Progenitor cell of endocrine pancreas (in vitro differentiated cells): ENCODE results near the gene ADGRL3. TPM values are rescaled to one million over a fixed set of nuclear protein-coding genes. Genes with fewer than 3 reads are reported as not detected.

Source experiments
- DNase-seq: peaks from one replicate; pipeline ENCODE4 v3.0.0; 2021; ENCODE audit warnings: low spot score; ENCODE audit not compliant: unreplicated experiment
- H3K27ac Mint-ChIP-seq: 2 replicates; pipeline ENCODE4 v1.8.0; 2021; ENCODE audit warnings: mild to moderate bottlenecking, moderate library complexity, mixed read lengths
- H3K27me3 Mint-ChIP-seq: 2 replicates; pipeline ENCODE4 v1.8.0; 2021; ENCODE audit warnings: mixed read lengths
- H3K36me3 Mint-ChIP-seq: 2 replicates; pipeline ENCODE4 v1.8.0; 2022; ENCODE audit warnings: mixed read lengths; ENCODE audit not compliant: insufficient read depth
- H3K4me1 Mint-ChIP-seq: 2 replicates; pipeline ENCODE4 v1.8.0; 2021; ENCODE audit warnings: low read depth, mixed read lengths
- H3K4me3 Mint-ChIP-seq: 2 replicates; pipeline ENCODE4 v1.8.0; 2021; ENCODE audit warnings: low read depth, mild to moderate bottlenecking, moderate library complexity, mixed read lengths
- H3K9me3 Mint-ChIP-seq: 2 replicates; pipeline ENCODE4 v1.8.0; 2021; ENCODE audit warnings: low read depth, mixed read lengths
- CTCF ChIP-seq: fragments of 200-600 bp; sonication (generic); IDR thresholded peaks from one replicate; pipeline ENCODE4 v1.5.0; 2021; ENCODE audit warnings: antibody characterized with exemption, mild to moderate bottlenecking; ENCODE audit not compliant: unreplicated experiment
- total RNA-seq: library from RNA; stranded (reverse); gene quantifications from 2 replicates; pipeline ENCODE4 v1.2.1, GENCODE V29; 2021

ADGRL3 gene
- total RNA-seq, 1 donor from 2014 or later: 5.6 TPM

GRCh38 chr4:61277785-61278760, 77.9 kb downstream of the ADGRL3 start:
- H3K27ac Mint-ChIP-seq: no peak overlapping the region
- no peaks in the 10 kb centered on the region for H3K9me3 Mint-ChIP-seq
- H3K36me3 Mint-ChIP-seq: no peaks in the 10 kb centered on the region
- TF ChIP-seq CTCF: no peak
- H3K4me3 Mint-ChIP-seq: no peak overlapping the region
- no peak for DNase-seq
- H3K27me3 Mint-ChIP-seq: no peaks in the 10 kb centered on the region
- H3K4me1 Mint-ChIP-seq: no peaks in the 10 kb centered on the region

- TF ChIP-seq CTCF: no peak
- no peak overlapping the region for H3K4me3 Mint-ChIP-seq
- H3K4me1 Mint-ChIP-seq: peaks cover 11% of the 10 kb centered on the region
- DNase-seq: no peak
- H3K27ac Mint-ChIP-seq: no peak overlapping the region
- H3K27me3 Mint-ChIP-seq: no peaks in the 10 kb centered on the region
- H3K9me3 Mint-ChIP-seq: no peaks in the 10 kb centered on the region
- no peaks in the 10 kb centered on the region for H3K36me3 Mint-ChIP-seq
These were observed 92.2 kb downstream of the ADGRL3 start for GRCh38 chr4:61292322-61292721.

GRCh38 chr4:61293707-61294400, 93.7 kb downstream of the ADGRL3 start:
- H3K27ac Mint-ChIP-seq: no peak overlapping the region
- H3K4me3 Mint-ChIP-seq: no peak overlapping the region
- TF ChIP-seq CTCF: no peak
- H3K4me1 Mint-ChIP-seq: peaks cover 13% of the 10 kb centered on the region
- DNase-seq: no peak
- H3K36me3 Mint-ChIP-seq: no peaks in the 10 kb centered on the region
- no peaks in the 10 kb centered on the region for H3K27me3 Mint-ChIP-seq
- H3K9me3 Mint-ChIP-seq: no peaks in the 10 kb centered on the region

GRCh38 chr4:61294936-61295335, 94.8 kb downstream of the ADGRL3 start:
- H3K4me3 Mint-ChIP-seq: no peak overlapping the region
- no peaks in the 10 kb centered on the region for H3K36me3 Mint-ChIP-seq
- no peaks in the 10 kb centered on the region for H3K9me3 Mint-ChIP-seq
- no peak for DNase-seq
- TF ChIP-seq CTCF: no peak
- no peak overlapping the region for H3K27ac Mint-ChIP-seq
- no peaks in the 10 kb centered on the region for H3K27me3 Mint-ChIP-seq
- peaks cover 15% of the 10 kb centered on the region for H3K4me1 Mint-ChIP-seq

GRCh38 chr4:61296144-61296543, 96.0 kb downstream of the ADGRL3 start:
- H3K36me3 Mint-ChIP-seq: no peaks in the 10 kb centered on the region
- no peak overlapping the region for H3K4me3 Mint-ChIP-seq
- no peak overlapping the region for H3K27ac Mint-ChIP-seq
- H3K9me3 Mint-ChIP-seq: no peaks in the 10 kb centered on the region
- no peak for DNase-seq
- no peaks in the 10 kb centered on the region for H3K27me3 Mint-ChIP-seq
- no peak for TF ChIP-seq CTCF
- peaks cover 19% of the 10 kb centered on the region for H3K4me1 Mint-ChIP-seq
